ENCODE results near the gene YPEL2. TPM values are rescaled to one million over a fixed set of nuclear protein-coding genes. Genes with fewer than 3 reads are reported as not detected.

YPEL2 gene
- total RNA-seq, 1 donor from 2014 or later, result 19.5 TPM

DNA sequence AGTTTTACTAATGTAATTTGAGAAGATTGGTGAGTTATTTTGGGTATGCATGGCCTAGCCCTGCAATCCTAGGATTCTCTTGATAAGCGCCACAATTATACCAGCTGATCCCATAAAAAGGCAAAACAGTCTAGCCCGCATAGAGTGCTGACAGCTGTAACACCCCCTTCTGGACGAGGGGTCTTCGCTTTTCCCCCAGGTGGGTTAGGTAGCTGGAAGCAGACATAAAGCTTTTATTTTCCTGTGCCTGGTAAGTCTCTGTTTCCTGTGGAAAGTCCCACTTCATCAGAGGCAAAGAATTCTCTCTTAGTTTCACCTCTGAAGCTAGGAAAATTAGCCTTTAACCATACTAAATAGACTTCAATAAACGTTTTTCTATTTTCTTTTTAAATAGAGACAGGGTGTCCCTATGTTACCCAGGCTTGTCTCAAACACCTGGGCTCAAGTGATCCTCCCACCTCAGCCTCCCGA lies 108.3 kb downstream of the YPEL2 start:
- H3K9me3 Mint-ChIP-seq, result no peaks in the 10 kb centered on the region
- H3K4me1 Mint-ChIP-seq, result peaks cover 50% of the 10 kb centered on the region
- ATAC-seq (ENCODE audit: low read depth), result no peak
- intact Hi-C loops (cut with micrococcal nuclease), result loop anchor here (1.0 kb wide), 3 partner anchors 110 to 219 kb away; partner anchors contain the start of gene GDPD1
- no peak for DNase-seq
- TF ChIP-seq, protein P1, sequence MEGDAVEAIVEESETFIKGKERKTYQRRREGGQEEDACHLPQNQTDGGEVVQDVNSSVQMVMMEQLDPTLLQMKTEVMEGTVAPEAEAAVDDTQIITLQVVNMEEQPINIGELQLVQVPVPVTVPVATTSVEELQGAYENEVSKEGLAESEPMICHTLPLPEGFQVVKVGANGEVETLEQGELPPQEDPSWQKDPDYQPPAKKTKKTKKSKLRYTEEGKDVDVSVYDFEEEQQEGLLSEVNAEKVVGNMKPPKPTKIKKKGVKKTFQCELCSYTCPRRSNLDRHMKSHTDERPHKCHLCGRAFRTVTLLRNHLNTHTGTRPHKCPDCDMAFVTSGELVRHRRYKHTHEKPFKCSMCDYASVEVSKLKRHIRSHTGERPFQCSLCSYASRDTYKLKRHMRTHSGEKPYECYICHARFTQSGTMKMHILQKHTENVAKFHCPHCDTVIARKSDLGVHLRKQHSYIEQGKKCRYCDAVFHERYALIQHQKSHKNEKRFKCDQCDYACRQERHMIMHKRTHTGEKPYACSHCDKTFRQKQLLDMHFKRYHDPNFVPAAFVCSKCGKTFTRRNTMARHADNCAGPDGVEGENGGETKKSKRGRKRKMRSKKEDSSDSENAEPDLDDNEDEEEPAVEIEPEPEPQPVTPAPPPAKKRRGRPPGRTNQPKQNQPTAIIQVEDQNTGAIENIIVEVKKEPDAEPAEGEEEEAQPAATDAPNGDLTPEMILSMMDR (IDR thresholded peaks at IDR 0.05), result no peak
- H3K4me3 Mint-ChIP-seq, result no peak overlapping the region
- no peaks in the 10 kb centered on the region for H3K36me3 Mint-ChIP-seq (ENCODE audit: low read depth)
- peaks cover 4% of the 10 kb centered on the region for H3K27me3 Mint-ChIP-seq
- ChIA-PET CTCF (interaction anchor here (0.9 to 9.0 kb wide), 7 partner anchors 8 to 124 kb away, joined by 3 to 222 read pairs (median 7); partner anchors contain the start of gene YPEL2), POLR2A (interaction anchor here (0.6 to 2.5 kb wide), 7 partner anchors 10 to 799 kb away, joined by 3 to 12 read pairs (median 4); no protein-coding TSS in a partner anchor)
- no peak overlapping the region for H3K27ac Mint-ChIP-seq

DNA sequence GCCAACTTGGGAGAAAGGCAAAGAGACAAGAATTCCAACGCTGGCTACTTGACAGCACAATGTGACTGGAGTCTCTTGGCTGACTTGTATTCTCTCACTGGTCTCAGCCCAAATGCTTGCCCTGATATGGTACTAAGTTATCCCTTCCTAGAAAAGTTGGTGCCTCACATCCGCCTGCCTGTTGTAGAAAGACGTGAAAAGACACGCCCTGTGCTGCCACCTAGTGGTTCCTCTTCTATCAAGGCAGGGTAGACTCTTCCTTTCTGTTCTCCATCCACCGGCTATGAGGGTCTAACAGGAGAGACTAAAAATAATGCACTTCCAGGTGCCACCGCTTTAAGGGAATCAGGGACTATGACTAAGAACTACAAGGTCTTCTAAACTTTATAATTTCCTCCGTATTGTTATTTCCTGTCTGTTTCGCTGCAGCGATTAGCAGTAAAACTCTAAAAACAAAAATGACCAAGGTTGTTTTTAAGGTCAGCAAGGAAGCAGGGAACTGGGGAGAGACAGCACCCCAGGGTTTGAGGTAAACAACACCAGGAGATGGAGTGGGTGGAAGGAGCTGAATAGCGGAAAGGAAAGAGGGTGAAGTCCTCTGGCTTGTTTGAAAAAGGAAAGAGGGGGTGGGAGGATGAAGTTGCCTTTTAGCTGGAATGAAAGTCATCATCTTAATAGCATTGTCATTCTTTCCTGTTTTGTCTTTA lies 109.5 kb downstream of the YPEL2 start:
- DNase-seq (peak; percentile 56), ATAC-seq (ENCODE audit: low read depth) (peak; percentile 91)
- Mint-ChIP-seq H3K4me3 (no peak overlapping the region), H3K9me3 (no peaks in the 10 kb centered on the region), H3K27ac (no peak overlapping the region), H3K4me1 (peaks cover 48% of the 10 kb centered on the region), H3K27me3 (peaks cover 4% of the 10 kb centered on the region), H3K36me3 (ENCODE audit: low read depth) (no peaks in the 10 kb centered on the region)
- POLR2A ChIA-PET, result interaction anchor here (0.7 to 2.5 kb wide), 6 partner anchors 10 to 798 kb away, joined by 3 to 12 read pairs (median 4); no protein-coding TSS in a partner anchor
- CTCF ChIA-PET, result interaction anchor here (0.6 to 9.0 kb wide), 13 partner anchors 8 to 133 kb away, joined by 3 to 222 read pairs (median 4); partner anchors contain the start of gene YPEL2
- TF ChIP-seq, protein P1 (IDR thresholded peaks at IDR 0.05), result peak; percentile 45
- intact Hi-C loops (cut with micrococcal nuclease), result loop anchor here (1.0 kb wide), 3 partner anchors 112 to 221 kb away; partner anchors contain the start of gene GDPD1

DNA sequence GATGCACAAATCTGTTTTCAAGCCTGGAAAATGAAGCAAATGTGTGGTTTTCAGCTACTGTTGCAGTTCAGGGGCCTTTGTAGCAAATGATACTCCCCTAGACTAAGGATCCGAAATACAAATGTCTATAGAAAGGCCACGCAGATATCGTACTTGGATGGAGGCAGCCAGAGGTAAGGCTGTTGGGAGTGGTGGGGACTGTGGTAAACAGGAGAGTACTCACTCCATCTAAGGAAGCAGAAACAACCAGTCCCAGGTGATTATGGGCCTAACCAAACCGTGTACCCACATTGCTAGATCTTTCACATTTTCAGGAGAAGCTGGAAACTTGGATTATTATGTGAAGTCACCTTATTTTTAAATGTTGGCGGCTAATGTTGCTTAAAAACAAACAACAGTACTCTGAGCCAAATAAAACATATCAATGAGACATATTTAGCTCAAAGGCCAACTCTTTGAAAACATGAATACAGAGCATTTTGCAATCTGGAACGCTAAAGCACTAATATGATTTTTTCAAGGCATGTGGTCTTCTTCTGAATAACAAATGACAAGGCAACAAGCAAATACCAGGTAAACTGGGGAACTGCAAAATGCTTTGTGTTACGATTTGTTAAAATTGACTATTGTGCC lies 110.1 kb downstream of the YPEL2 start:
- Mint-ChIP-seq H3K27ac (no peak overlapping the region), H3K9me3 (no peaks in the 10 kb centered on the region), H3K36me3 (ENCODE audit: low read depth) (no peaks in the 10 kb centered on the region), H3K4me1 (peaks cover 44% of the 10 kb centered on the region), H3K27me3 (peaks cover 4% of the 10 kb centered on the region), H3K4me3 (no peak overlapping the region)
- TF ChIP-seq, protein P1 (IDR thresholded peaks at IDR 0.05), result no peak
- ChIA-PET CTCF (interaction anchor here (0.6 to 9.0 kb wide), 12 partner anchors 9 to 142 kb away, joined by 3 to 222 read pairs (median 4); partner anchors contain the start of gene YPEL2), POLR2A (interaction anchor here (1.0 to 2.5 kb wide), 3 partner anchors 10 to 131 kb away, joined by 3 to 12 read pairs (median 4); no protein-coding TSS in a partner anchor)
- ATAC-seq (ENCODE audit: low read depth) (no peak), DNase-seq (no peak)
- intact Hi-C loops (cut with micrococcal nuclease), result no loop called here

DNA sequence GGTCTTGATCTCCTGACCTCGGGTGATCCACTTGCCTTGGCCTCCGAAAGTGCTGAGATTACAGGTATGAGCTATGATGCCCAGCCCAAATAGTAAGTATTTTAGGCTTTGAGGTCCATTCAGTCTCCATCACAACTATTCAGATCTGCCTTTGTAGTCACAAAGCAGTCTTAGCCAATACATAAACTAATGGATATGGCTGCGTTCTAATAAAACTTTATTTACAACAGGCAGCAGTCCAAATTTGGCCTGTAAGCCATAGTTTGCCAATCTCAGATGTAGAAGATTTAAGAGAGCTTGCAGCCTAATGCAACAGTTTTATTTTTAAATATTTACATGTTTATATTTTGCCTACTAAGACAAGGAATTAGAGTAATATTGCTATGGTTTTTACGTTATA lies 111.7 kb downstream of the YPEL2 start:
- TF ChIP-seq, protein P1 (IDR thresholded peaks at IDR 0.05), result no peak
- peaks cover 4% of the 10 kb centered on the region for H3K27me3 Mint-ChIP-seq
- no peak overlapping the region for H3K27ac Mint-ChIP-seq
- ATAC-seq (ENCODE audit: low read depth) (no peak), DNase-seq (no peak)
- ChIA-PET CTCF (interaction anchor here (1.5 to 9.0 kb wide), 3 partner anchors 111 to 144 kb away, joined by 3 to 222 read pairs (median 160); partner anchors contain the start of gene YPEL2), POLR2A (no interaction called here)
- H3K9me3 Mint-ChIP-seq, result no peaks in the 10 kb centered on the region
- peaks cover 33% of the 10 kb centered on the region for H3K4me1 Mint-ChIP-seq
- H3K36me3 Mint-ChIP-seq (ENCODE audit: low read depth), result no peaks in the 10 kb centered on the region
- intact Hi-C loops (cut with micrococcal nuclease), result no loop called here
- no peak overlapping the region for H3K4me3 Mint-ChIP-seq

Other genes with a start within 250 kb of the YPEL2 start
- 16.4 and 17.3 TPM in 2 replicates for gene TRIM37, start 224.8 kb upstream of the YPEL2 start, total RNA-seq
- gene SKA2, start 176.5 kb upstream of the YPEL2 start, total RNA-seq, result 16.9 and 17.0 TPM in 2 replicates
- gene PRR11, start 175.9 kb upstream of the YPEL2 start, total RNA-seq, result 2.4 and 4.8 TPM in 2 replicates
- gene SMG8, start 121.6 kb upstream of the YPEL2 start, total RNA-seq, result 18.5 and 19.6 TPM in 2 replicates
- gene GDPD1, start 111.1 kb upstream of the YPEL2 start, total RNA-seq, result 0.71 and 1.2 TPM in 2 replicates
- gene DHX40, start 234.0 kb downstream of the YPEL2 start, total RNA-seq, result 19.1 and 22.6 TPM in 2 replicates